NT2/D1 (cell line): ENCODE data around the gene ATP5MC2.

Experiments used
- DNase-seq: peaks from one replicate; pipeline ENCODE4 v3.0.0-alpha.2; 2011; ENCODE audit warnings: low read depth, low spot score
- H3K27me3 ChIP-seq: 2 replicates; pipeline ENCODE4 v1.6.0; 2011; ENCODE audit warnings: mild to moderate bottlenecking; ENCODE audit not compliant: insufficient read length, insufficient read depth
- H3K36me3 ChIP-seq: 2 replicates; pipeline ENCODE4 v1.6.1; 2011; ENCODE audit warnings: mild to moderate bottlenecking, low read length, mixed read lengths; ENCODE audit not compliant: insufficient read depth, insufficient read length
- H3K4me1 ChIP-seq: 2 replicates; pipeline ENCODE4 v1.5.1; 2011; ENCODE audit not compliant: insufficient read depth, insufficient read length
- H3K4me3 ChIP-seq: 2 replicates; pipeline ENCODE4 v1.5.1; 2011; ENCODE audit warnings: low read depth; ENCODE audit not compliant: insufficient read length
- H3K9ac ChIP-seq: 2 replicates; pipeline ENCODE4 v1.6.0; 2011; ENCODE audit warnings: low read depth; ENCODE audit not compliant: insufficient read length
- H3K9me3 ChIP-seq: 2 replicates; pipeline ENCODE4 v1.5.1; 2011; ENCODE audit warnings: mild to moderate bottlenecking, low read length; ENCODE audit not compliant: insufficient read depth
- SUZ12 ChIP-seq: IDR thresholded peaks from 2 replicates; pipeline ENCODE4 v1.6.1; 2011; ENCODE audit not compliant: insufficient read length, insufficient read depth; ENCODE audit errors: extremely low read depth
- YY1 ChIP-seq: IDR thresholded peaks from 2 replicates; pipeline ENCODE4 v1.6.1; 2011; ENCODE audit not compliant: insufficient read length, insufficient read depth
- ZNF274 ChIP-seq: IDR thresholded peaks from 2 replicates; pipeline ENCODE4 v1.6.1; 2011; ENCODE audit warnings: mild to moderate bottlenecking, low read depth, low read length

ATP5MC2 gene

DNA sequence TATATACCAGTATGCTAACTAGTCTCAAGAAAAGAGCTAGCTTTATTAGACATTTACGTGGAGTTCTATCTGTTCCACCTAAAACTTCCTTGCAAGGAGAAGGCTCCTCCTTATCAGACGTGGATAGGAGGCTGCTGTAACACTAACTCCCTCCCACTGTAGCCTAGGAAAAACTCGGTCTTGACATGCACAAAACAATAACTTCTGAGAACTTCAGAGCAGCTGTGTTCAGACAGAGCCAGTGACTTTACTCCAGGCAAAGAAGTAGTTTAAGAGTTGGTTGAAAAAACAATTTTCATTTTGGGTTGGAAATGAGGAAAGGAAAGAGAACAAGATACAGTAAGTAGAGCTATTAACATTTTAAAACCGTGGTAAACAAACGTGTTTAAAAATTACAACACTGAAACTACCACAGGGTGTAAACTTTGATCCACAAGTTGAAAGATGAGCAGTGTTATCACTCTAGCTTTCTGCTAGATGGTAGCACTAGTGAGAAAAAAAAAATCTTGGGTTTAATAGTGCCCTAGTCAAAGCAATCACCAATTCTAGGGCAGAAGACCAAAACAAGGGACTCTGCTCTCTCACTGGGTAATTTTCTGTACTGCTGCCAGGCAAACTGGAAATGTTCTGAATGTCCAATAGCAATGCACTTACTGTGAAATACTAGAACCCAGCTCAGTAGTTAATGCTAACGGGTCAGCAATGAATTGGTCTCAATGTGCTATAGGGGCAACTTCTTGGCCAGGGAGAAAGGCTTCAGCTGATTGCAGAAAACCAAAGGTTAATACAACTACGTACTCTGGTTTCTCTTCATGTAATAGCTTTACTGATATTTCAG, 52.1 kb downstream of the ATP5MC2 start:
- TF ChIP-seq ZNF274 (no peak), YY1 (no peak), SUZ12 (no peak)

GRCh38 chr12:53622724-53623123, 53.2 kb downstream of the ATP5MC2 start:
- Histone ChIP-seq H3K36me3 (no peaks in the 10 kb centered on the region), H3K9ac (no peak overlapping the region), H3K9me3 (no peaks in the 10 kb centered on the region), H3K4me3 (no peak overlapping the region), H3K4me1 (no peaks in the 10 kb centered on the region), H3K27me3 (no peaks in the 10 kb centered on the region)
- TF ChIP-seq SUZ12 (no peak), ZNF274 (no peak), YY1 (no peak)
- DNase-seq, result no peak

More for the DNA sequence above, 52.1 kb downstream of the ATP5MC2 start:
- H3K4me3 ChIP-seq, result no peak overlapping the region
- H3K9me3 ChIP-seq, result no peaks in the 10 kb centered on the region
- H3K9ac ChIP-seq, result no peak overlapping the region
- no peaks in the 10 kb centered on the region for H3K36me3 ChIP-seq
- no peak for DNase-seq
- H3K4me1 ChIP-seq, result no peaks in the 10 kb centered on the region
- no peaks in the 10 kb centered on the region for H3K27me3 ChIP-seq

DNA sequence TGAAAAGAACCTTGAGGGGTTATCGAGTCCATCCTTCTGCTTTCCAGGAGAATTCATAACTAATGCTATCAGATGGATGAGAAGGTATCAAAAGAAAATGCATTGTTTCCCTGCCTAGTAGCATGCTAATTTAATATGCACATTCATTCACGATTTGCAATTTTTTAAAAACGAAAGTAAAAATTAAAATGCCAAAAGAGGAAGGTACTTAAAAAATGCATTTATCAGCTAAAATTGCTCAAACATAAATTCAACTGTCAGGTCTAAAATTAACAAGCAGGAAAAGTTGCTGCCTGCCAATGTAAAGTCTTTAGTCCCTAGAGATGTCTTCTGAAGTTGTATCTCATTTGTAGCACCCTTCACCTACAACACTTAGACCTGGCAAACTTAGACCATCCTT, 57.6 kb downstream of the ATP5MC2 start:
- H3K9ac ChIP-seq, result no peak overlapping the region

DNA sequence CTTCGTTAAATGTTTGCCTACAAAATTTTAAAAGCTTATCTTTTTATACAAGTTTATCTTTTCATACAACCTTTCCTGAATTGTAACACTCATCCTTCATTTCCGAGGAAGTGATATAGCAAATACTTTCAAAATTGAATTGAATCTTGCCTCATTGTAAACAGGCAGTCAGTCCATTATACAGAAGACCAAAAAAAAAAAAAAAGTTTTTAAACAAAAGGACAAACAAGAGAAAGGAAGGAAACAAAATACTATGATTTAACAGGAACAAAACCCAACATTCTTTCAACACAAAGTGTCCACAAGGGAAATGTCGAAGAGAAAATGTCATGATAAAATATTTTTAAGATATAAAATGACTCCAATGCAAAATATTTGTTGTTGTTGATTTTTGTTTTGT, 58.2 kb downstream of the ATP5MC2 start:
- H3K9me3 ChIP-seq, result no peaks in the 10 kb centered on the region
- DNase-seq, result no peak
- peaks cover 16% of the 10 kb centered on the region for H3K36me3 ChIP-seq
- H3K4me1 ChIP-seq, result no peaks in the 10 kb centered on the region
- no peak overlapping the region for H3K9ac ChIP-seq
- H3K27me3 ChIP-seq, result no peaks in the 10 kb centered on the region
- no peak for TF ChIP-seq YY1
- TF ChIP-seq ZNF274, result no peak
- TF ChIP-seq SUZ12, result no peak
- H3K4me3 ChIP-seq, result no peak overlapping the region

More for the DNA sequence above, 57.6 kb downstream of the ATP5MC2 start:
- no peak for TF ChIP-seq ZNF274
- TF ChIP-seq YY1, result no peak
- TF ChIP-seq SUZ12, result no peak
- Histone ChIP-seq H3K36me3 (peaks cover 16% of the 10 kb centered on the region), H3K9me3 (no peaks in the 10 kb centered on the region), H3K4me3 (no peak overlapping the region), H3K4me1 (no peaks in the 10 kb centered on the region), H3K27me3 (no peaks in the 10 kb centered on the region)
- DNase-seq, result no peak

- Histone ChIP-seq H3K4me3 (no peak overlapping the region), H3K9me3 (no peaks in the 10 kb centered on the region), H3K27me3 (no peaks in the 10 kb centered on the region), H3K36me3 (peaks cover 16% of the 10 kb centered on the region), H3K4me1 (no peaks in the 10 kb centered on the region), H3K9ac (no peak overlapping the region)
- DNase-seq, result no peak
- TF ChIP-seq YY1, result no peak
- no peak for TF ChIP-seq SUZ12
- TF ChIP-seq ZNF274, result no peak
Measured at GRCh38 chr12:53616950-53617349, 58.9 kb downstream of the ATP5MC2 start.
